ENCODE measurements around the gene GDI2. TPM values are rescaled to one million over a fixed set of nuclear protein-coding genes. Genes with fewer than 3 reads are reported as not detected.

Gene GDI2
- total RNA-seq, 1 experiment from 2014 or later: 144 TPM

DNA sequence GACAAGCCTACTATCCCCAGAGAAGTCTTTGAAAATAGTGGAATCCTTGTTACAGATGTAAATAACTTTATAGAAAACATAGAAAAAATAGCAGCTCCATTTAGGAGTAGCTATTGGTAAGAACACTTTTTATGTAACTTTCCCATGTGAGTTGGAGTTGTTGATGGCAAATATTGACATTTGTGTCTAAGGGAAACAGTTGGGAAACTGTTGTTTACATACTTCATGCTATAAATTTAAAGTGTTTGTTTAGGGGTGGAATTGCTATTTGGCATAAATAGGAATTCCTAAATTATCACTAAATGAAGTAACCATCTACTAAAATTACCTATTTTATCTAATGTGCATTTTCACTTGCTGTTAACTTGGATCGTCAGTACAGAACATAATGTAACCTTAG is 50.7 kb downstream of the GDI2 start (continued):
- TF ChIP-seq, protein P1, sequence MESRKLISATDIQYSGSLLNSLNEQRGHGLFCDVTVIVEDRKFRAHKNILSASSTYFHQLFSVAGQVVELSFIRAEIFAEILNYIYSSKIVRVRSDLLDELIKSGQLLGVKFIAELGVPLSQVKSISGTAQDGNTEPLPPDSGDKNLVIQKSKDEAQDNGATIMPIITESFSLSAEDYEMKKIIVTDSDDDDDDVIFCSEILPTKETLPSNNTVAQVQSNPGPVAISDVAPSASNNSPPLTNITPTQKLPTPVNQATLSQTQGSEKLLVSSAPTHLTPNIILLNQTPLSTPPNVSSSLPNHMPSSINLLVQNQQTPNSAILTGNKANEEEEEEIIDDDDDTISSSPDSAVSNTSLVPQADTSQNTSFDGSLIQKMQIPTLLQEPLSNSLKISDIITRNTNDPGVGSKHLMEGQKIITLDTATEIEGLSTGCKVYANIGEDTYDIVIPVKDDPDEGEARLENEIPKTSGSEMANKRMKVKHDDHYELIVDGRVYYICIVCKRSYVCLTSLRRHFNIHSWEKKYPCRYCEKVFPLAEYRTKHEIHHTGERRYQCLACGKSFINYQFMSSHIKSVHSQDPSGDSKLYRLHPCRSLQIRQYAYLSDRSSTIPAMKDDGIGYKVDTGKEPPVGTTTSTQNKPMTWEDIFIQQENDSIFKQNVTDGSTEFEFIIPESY (IDR thresholded peaks at IDR 0.05; ENCODE audit: extremely low read depth, insufficient replicate concordance, low read length): no peak
- TF ChIP-seq CEBPB (IDR thresholded peaks at IDR 0.05; ENCODE audit: low read depth) (no peak), POLR2A (IDR thresholded peaks at IDR 0.05; ENCODE audit: borderline replicate concordance, extremely low read depth, insufficient read depth, insufficient read length) (no peak), CBX3 (IDR thresholded peaks at IDR 0.05; ENCODE audit: low read depth) (no peak), EZH2 (IDR thresholded peaks at IDR 0.05) (no peak), FOSL1 (IDR thresholded peaks at IDR 0.05; ENCODE audit: low read depth) (no peak)

DNA sequence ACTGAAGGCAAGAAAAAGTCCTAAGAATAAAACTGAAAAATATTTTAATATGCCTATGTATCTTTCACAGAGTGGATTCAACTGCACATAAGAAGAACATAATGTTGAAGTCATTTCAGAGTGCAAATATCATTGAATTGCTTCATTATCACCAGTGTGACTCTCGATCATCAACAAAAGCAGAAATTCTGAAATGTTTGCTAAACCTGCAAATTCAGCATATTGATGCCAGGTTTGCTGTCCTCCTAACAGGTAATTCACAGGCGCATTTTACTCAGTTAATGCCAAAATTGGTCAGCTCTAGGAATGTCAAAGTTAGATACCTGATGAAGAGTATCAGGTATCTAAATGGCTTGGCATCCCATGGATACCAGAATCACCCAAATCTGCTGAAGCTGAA is 52.0 kb downstream of the GDI2 start:
- ChIA-PET CTCF (no interaction called here), RAD21 (ENCODE audit: low non-redundant PET in 1 of 2, low total read pairs in 2 of 2, uncharacterized antibody in 2 of 2, unreplicated experiment in 2 of 2) (no interaction called here), POLR2A (no interaction called here)
- DNase-seq (ENCODE audit: low read depth, low spot score) (no peak), ATAC-seq (no peak)
- Histone ChIP-seq H4K20me1 (ENCODE audit: insufficient read depth) (peaks cover 6% of the 10 kb centered on the region; the same call in 1 of the 2 replicates), H3K27ac (ENCODE audit: low read depth, low read length) (no peak overlapping the region), H3K79me2 (ENCODE audit: insufficient read depth, low read length) (peaks cover 9% of the 10 kb centered on the region; the same call in 1 of the 2 replicates), H3K9me2 (ENCODE audit: insufficient read depth) (no peaks in the 10 kb centered on the region), H3K9ac (ENCODE audit: low read length) (no peak overlapping the region), H3K4me2 (ENCODE audit: low read length) (no peak overlapping the region), H3K27me3 (ENCODE audit: insufficient read depth, low read length) (no peaks in the 10 kb centered on the region), H3K9me3 (ENCODE audit: control insufficient read depth in 1 of 2, insufficient read depth in 1 of 2, low read depth in 1 of 2, low read length in 2 of 2) (no peaks in the 10 kb centered on the region), H3K4me3 (replicated peaks in 1 of 2; ENCODE audit: low read depth in 1 of 2, low read length in 2 of 2) (no peak overlapping the region), H3K36me3 (ENCODE audit: control insufficient read depth in 1 of 2, insufficient read depth in 2 of 2, low read length in 2 of 2) (peaks cover 56 to 71% of the 10 kb centered on the region in 2 experiments), H3K4me1 (ENCODE audit: control insufficient read depth in 1 of 2, insufficient read depth in 2 of 2, low read length in 2 of 2) (no peaks in the 10 kb centered on the region), H2AFZ (ENCODE audit: low read depth, low read length, poor library complexity, severe bottlenecking) (no peak overlapping the region)
- BruUV-seq (replicated peaks): no TSS peak
- intact Hi-C loops (cut with micrococcal nuclease): no loop called here
- TF ChIP-seq CBX3 (IDR thresholded peaks at IDR 0.05; ENCODE audit: low read depth) (no peak), ATF3 (IDR thresholded peaks at IDR 0.05) (no peak), SIN3A (IDR thresholded peaks at IDR 0.05; ENCODE audit: low read depth) (no peak), SRF (IDR thresholded peaks at IDR 0.05; ENCODE audit: low read depth) (no peak), ZFX (IDR thresholded peaks at IDR 0.05) (no peak), YY1 (IDR thresholded peaks at IDR 0.05; ENCODE audit: extremely low read depth, insufficient replicate concordance, low read depth, low read length) (no peak), ELF1 (IDR thresholded peaks at IDR 0.05; ENCODE audit: borderline replicate concordance, low read depth) (no peak), POLR2AphosphoS5 (IDR thresholded peaks at IDR 0.05; ENCODE audit: low read depth, low read length) (no peak), RAD21 (IDR thresholded peaks at IDR 0.05; ENCODE audit: low read depth) (no peak)
- TF ChIP-seq, protein P2, sequence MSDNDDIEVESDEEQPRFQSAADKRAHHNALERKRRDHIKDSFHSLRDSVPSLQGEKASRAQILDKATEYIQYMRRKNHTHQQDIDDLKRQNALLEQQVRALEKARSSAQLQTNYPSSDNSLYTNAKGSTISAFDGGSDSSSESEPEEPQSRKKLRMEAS (IDR thresholded peaks at IDR 0.05): no peak
- TF ChIP-seq, protein P1 (IDR thresholded peaks at IDR 0.05; ENCODE audit: extremely low read depth, insufficient replicate concordance, low read length): no peak
- TF ChIP-seq, protein P3, sequence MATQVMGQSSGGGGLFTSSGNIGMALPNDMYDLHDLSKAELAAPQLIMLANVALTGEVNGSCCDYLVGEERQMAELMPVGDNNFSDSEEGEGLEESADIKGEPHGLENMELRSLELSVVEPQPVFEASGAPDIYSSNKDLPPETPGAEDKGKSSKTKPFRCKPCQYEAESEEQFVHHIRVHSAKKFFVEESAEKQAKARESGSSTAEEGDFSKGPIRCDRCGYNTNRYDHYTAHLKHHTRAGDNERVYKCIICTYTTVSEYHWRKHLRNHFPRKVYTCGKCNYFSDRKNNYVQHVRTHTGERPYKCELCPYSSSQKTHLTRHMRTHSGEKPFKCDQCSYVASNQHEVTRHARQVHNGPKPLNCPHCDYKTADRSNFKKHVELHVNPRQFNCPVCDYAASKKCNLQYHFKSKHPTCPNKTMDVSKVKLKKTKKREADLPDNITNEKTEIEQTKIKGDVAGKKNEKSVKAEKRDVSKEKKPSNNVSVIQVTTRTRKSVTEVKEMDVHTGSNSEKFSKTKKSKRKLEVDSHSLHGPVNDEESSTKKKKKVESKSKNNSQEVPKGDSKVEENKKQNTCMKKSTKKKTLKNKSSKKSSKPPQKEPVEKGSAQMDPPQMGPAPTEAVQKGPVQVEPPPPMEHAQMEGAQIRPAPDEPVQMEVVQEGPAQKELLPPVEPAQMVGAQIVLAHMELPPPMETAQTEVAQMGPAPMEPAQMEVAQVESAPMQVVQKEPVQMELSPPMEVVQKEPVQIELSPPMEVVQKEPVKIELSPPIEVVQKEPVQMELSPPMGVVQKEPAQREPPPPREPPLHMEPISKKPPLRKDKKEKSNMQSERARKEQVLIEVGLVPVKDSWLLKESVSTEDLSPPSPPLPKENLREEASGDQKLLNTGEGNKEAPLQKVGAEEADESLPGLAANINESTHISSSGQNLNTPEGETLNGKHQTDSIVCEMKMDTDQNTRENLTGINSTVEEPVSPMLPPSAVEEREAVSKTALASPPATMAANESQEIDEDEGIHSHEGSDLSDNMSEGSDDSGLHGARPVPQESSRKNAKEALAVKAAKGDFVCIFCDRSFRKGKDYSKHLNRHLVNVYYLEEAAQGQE (IDR thresholded peaks at IDR 0.05; ENCODE audit: low read depth): no peak
